K562 (cell line): ENCODE measurements around the gene RECQL5. TPM values are rescaled to one million over a fixed set of nuclear protein-coding genes. Genes with fewer than 3 reads are reported as not detected.
A peak's percentile ranks its signal among the peaks of the same experiment; 100 is the strongest.

Experiments used
- ATAC-seq: fragments of 200-7000 bp; cut with Tn5 transposase; 3 replicates; pipeline ENCODE4 v1.9.1; 2020; ENCODE audit warnings: moderate library complexity
- BruUV-seq: library from RNA; stranded (reverse); fragments of 400-500 nt; replicated peaks from 2 replicates; lab custom pipeline; 2021; lab: Mats Ljungman, UMichigan
- CTCF ChIA-PET: fragments of 300-600 bp; formaldehyde crosslinking; extraction: SDS; loops from one replicate; lab custom pipeline; 2021; ENCODE audit warnings: low intra/inter-chr PET ratio; lab: Yijun Ruan, JAX
- POLR2A ChIA-PET: fragments of 300-600, 350-650 bp; sonication (Branson Sonifier 250); formaldehyde crosslinking; extraction: SDS; loops from one replicate; lab custom pipeline; 2021; ENCODE audit warnings: antibody characterized with exemption, inconsistent platforms; lab: Yijun Ruan, JAX
- DNase-seq, 4 experiments: peaks; one replicate each; pipeline versions ENCODE4 v3.0.0 to v3.0.0-alpha.2; 2011 to 2018; ENCODE audit warnings: low spot score in 3 of 4, mixed read lengths in 3 of 4; ENCODE audit errors: extremely low read depth in 1 of 4
- FAIRE-seq: peaks from 2 replicates; lab custom pipeline; 2011; peaks lifted over from hg19 to GRCh38; lab: Jason Lieb, UNC
- H2AFZ ChIP-seq: 2 replicates; pipeline ENCODE4 v1.6.0; 2011; ENCODE audit warnings: low read depth, low read length, control low read depth, inconsistent platforms
- H3K27ac ChIP-seq: fragments of 200-600 bp; 3 replicates; pipeline ENCODE4 v1.8.0; 2011; ENCODE audit warnings: low read depth, mild to moderate bottlenecking, control low read depth, inconsistent platforms, low read length, moderate library complexity, mixed read lengths; ENCODE audit errors: extremely low read depth
- H3K27me3 ChIP-seq, 2 experiments: fragments of 300-600 bp in 1 of 2; 2 replicates in 1 of 2; 3 replicates in 1 of 2; pipeline versions ENCODE4 v1.6.0 to v1.8.0; 2011; ENCODE audit warnings: inconsistent platforms in 2 of 2, low read length in 2 of 2, mild to moderate bottlenecking in 1 of 2, mixed read lengths in 1 of 2, moderate library complexity in 1 of 2; ENCODE audit not compliant: control insufficient read depth in 2 of 2, insufficient read depth in 2 of 2
- H3K36me3 ChIP-seq: fragments of 300-600 bp; 3 replicates; pipeline ENCODE4 v1.8.0; 2011; ENCODE audit warnings: mild to moderate bottlenecking, low read length, inconsistent platforms; ENCODE audit not compliant: control insufficient read depth, insufficient read depth
- H3K4me1 ChIP-seq, 2 experiments: fragments of 200-600 bp in 1 of 2; replicated peaks in 1 of 2; 2 replicates in 1 of 2; 3 replicates in 1 of 2; pipeline versions ENCODE4 v1.5.1 to v1.8.0; 2011; ENCODE audit warnings: inconsistent platforms in 2 of 2, low read length in 2 of 2, mild to moderate bottlenecking in 1 of 2, mixed read lengths in 1 of 2, moderate library complexity in 1 of 2; ENCODE audit not compliant: control insufficient read depth in 2 of 2, insufficient read depth in 2 of 2
- H3K4me2 ChIP-seq: 2 replicates; pipeline ENCODE4 v1.6.1; 2011; ENCODE audit warnings: low read length, control low read depth, inconsistent platforms, mixed read lengths; ENCODE audit not compliant: insufficient read depth
- H3K4me3 ChIP-seq: fragments of 200-600 bp; sonication (generic), shearing (Covaris generic); 2 replicates; pipeline ENCODE4 v1.5.1; 2016; ENCODE audit warnings: control low read depth, inconsistent platforms
- H3K79me2 ChIP-seq: fragments of 200-600 bp; 3 replicates; pipeline ENCODE4 v1.8.0; 2011; ENCODE audit warnings: low read length, inconsistent platforms; ENCODE audit not compliant: control insufficient read depth, insufficient read depth
- H3K9ac ChIP-seq, 2 experiments: 2 replicates each; pipeline versions ENCODE4 v1.6.0 to v1.6.1; 2011; ENCODE audit warnings: low read depth in 2 of 2, low read length in 2 of 2, control low read depth in 1 of 2, inconsistent platforms in 1 of 2, mild to moderate bottlenecking in 1 of 2, mixed read lengths in 1 of 2; ENCODE audit not compliant: insufficient read depth in 1 of 2
- H3K9me1 ChIP-seq: one replicate; pipeline ENCODE4 v1.6.0; 2011; ENCODE audit warnings: inconsistent platforms, mild to moderate bottlenecking, low read length, moderate library complexity; ENCODE audit not compliant: control insufficient read depth, insufficient read depth
- H3K9me3 ChIP-seq: replicated peaks from 2 replicates; pipeline ENCODE4 v1.5.1; 2011; ENCODE audit warnings: low read depth, low read length, inconsistent platforms; ENCODE audit not compliant: control insufficient read depth, insufficient read depth
- H4K20me1 ChIP-seq: replicated peaks from 2 replicates; pipeline ENCODE4 v1.6.1; 2011; ENCODE audit warnings: low read length, inconsistent platforms, mixed read lengths; ENCODE audit not compliant: control insufficient read depth, insufficient read depth
- CREM ChIP-seq: IDR thresholded peaks from 2 replicates; pipeline ENCODE4 v1.6.1; 2014; ENCODE audit warnings: antibody characterized with exemption, low read depth
- CTBP1 ChIP-seq: fragments of 450-650 bp; IDR thresholded peaks from 2 replicates; pipeline ENCODE4 v1.6.1; 2016; ENCODE audit warnings: borderline replicate concordance
- FIP1L1 ChIP-seq: fragments of 200-400 bp; formaldehyde crosslinking; IDR thresholded peaks from 2 replicates; pipeline ENCODE4 v1.6.1; 2018; ENCODE audit warnings: mild to moderate bottlenecking, low read depth, low read length; ENCODE audit not compliant: poor library complexity, severe bottlenecking
- FOXM1 ChIP-seq, 2 experiments: fragments of 450-650 bp in 1 of 2; sonication (generic) in 1 of 2; formaldehyde crosslinking in 1 of 2; IDR thresholded peaks; 2 replicates each; pipeline versions ENCODE4 v1.6.1 to v1.9.0; 2017 to 2022; ENCODE audit warnings: low read depth in 2 of 2, mild to moderate bottlenecking in 2 of 2, missing genetic modification reagents in 1 of 2, moderate library complexity in 1 of 2
- KLF6 ChIP-seq: fragments of 250-450 bp; sonication (Bioruptor Pico); IDR thresholded peaks from 2 replicates; pipeline ENCODE4 v1.4.0; 2020; ENCODE audit warnings: mild to moderate bottlenecking, moderate library complexity, borderline replicate concordance
- L3MBTL2 ChIP-seq: fragments of 450-650 bp; IDR thresholded peaks from 2 replicates; pipeline ENCODE4 v1.6.1; 2016; ENCODE audit warnings: mild to moderate bottlenecking, moderate library complexity
- LCOR ChIP-seq: sonication (generic); formaldehyde crosslinking; IDR thresholded peaks from 2 replicates; pipeline ENCODE4 v1.8.0; 2022; ENCODE audit warnings: mild to moderate bottlenecking, missing genetic modification reagents
- SMAD4 ChIP-seq: fragments of 250-450 bp; sonication (Bioruptor Pico); conservative IDR thresholded peaks from 2 replicates; pipeline ENCODE4 v1.8.0; 2021; ENCODE audit warnings: inconsistent platforms, mild to moderate bottlenecking, moderate library complexity
- THRAP3 ChIP-seq: fragments of 450-650 bp; IDR thresholded peaks from 2 replicates; pipeline ENCODE4 v1.6.1; 2016; ENCODE audit warnings: mild to moderate bottlenecking, inconsistent platforms, borderline replicate concordance
- ZBTB7A ChIP-seq: IDR thresholded peaks from 2 replicates; pipeline ENCODE4 v1.6.1; 2011; ENCODE audit warnings: low read depth, mild to moderate bottlenecking, low read length, moderate library complexity, borderline replicate concordance; ENCODE audit not compliant: control insufficient read depth
- ZC3H11A ChIP-seq: IDR thresholded peaks from 2 replicates; pipeline ENCODE4 v1.6.1; 2012; ENCODE audit warnings: low read depth, low read length, improper control_type of control experiment
- ZKSCAN8 ChIP-seq: fragments of 200-800 bp; sonication (Bioruptor generic); IDR thresholded peaks from 2 replicates; pipeline ENCODE4 v1.6.1; 2016; ENCODE audit warnings: missing genetic modification characterization, missing compliant biosample characterization
- ZNF239 ChIP-seq: fragments of 250-450 bp; sonication (Bioruptor Pico); IDR thresholded peaks from 2 replicates; pipeline ENCODE4 v1.4.0; 2020; ENCODE audit warnings: mild to moderate bottlenecking
- ZNF586 ChIP-seq: fragments of 450-650 bp; formaldehyde crosslinking; conservative IDR thresholded peaks from 2 replicates; pipeline ENCODE4 v1.4.0; 2020; ENCODE audit warnings: mild to moderate bottlenecking, moderate library complexity
- WGBS: fragments of 100-300 bp; shearing (Covaris generic); methylation state at CpG from one replicate; pipeline ENCODE4 v1.1.6; 2016; ENCODE audit warnings: low coverage, mixed read lengths; ENCODE audit not compliant: insufficient coverage; ENCODE audit errors: missing lambda C conversion rate; 5-methylcytosine and 5-hydroxymethylcytosine counted together
- in situ Hi-C: fragments of 300-500 bp; cut with MboI; formaldehyde crosslinking; loops from 4 replicates; pipeline ENCODE4 v1.15.0; 2018; ENCODE audit warnings: inconsistent platforms, mixed read lengths
- intact Hi-C: fragments of 100-400 bp; cut with micrococcal nuclease; formaldehyde crosslinking; loops from 2 replicates; pipeline ENCODE4 v1.14.2; 2022
- polyA plus RNA-seq, 8 experiments: library from polyadenylated mRNA; depleted of rRNA in 4 of 8; stranded (reverse) in 5 of 8; unstranded in 3 of 8; fragments of >200 nt; fragmentation: Nextera tagmentation in 2 of 8; fragmentation: Illumina TruSeq in 1 of 8; extraction: Ambion mirVana in 2 of 8; extraction: Trizol in 1 of 8; gene quantifications; 2 replicates each; pipeline versions ENCODE4 v1.2.1 to v1.2.3, GENCODE V29; 2011 to 2014; ENCODE audit warnings: inconsistent platforms in 1 of 8, missing spikeins in 1 of 8
- total RNA-seq, 7 experiments: library from RNA; depleted of rRNA in 6 of 7; stranded (reverse); fragments of >200 nt in 6 of 7; fragmentation: Illumina TruSeq in 2 of 7; extraction: Trizol in 2 of 7; gene quantifications; 2 replicates each; pipeline versions ENCODE4 v1.2.1 to v1.2.3, GENCODE V29; 2011 to 2021; ENCODE audit warnings: low replicate concordance in 1 of 7
- TF ChIP-seq, protein P1 (sequence below), 2 experiments: fragments of 250-450 bp in 1 of 2; fragments of 450-650 bp in 1 of 2; sonication (Bioruptor Pico) in 1 of 2; IDR thresholded peaks; 2 replicates each; pipeline versions ENCODE4 v1.6.1 to v1.8.0; 2016 to 2021; ENCODE audit warnings: mild to moderate bottlenecking in 2 of 2, moderate library complexity in 2 of 2, missing compliant biosample characterization in 1 of 2, missing genetic modification characterization in 1 of 2

RECQL5 gene
- total and polyA plus RNA-seq, 9 of the 15 experiments (the other 6 are each of a cell fraction or from before 2014, with no cell fraction given): 4.1 to 34.8 (median 16.4) TPM

GRCh38 chr17:75629157-75629556 is 37.8 kb downstream of the RECQL5 start (continued):
- TF ChIP-seq, protein P1, sequence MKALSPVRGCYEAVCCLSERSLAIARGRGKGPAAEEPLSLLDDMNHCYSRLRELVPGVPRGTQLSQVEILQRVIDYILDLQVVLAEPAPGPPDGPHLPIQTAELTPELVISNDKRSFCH (CRISPR knock-in tag; IDR thresholded peaks at IDR 0.05): no peak
- TF ChIP-seq, protein P1 (tag; IDR thresholded peaks at IDR 0.05): no peak
- TF ChIP-seq KLF6: no peak

GRCh38 chr17:75628425-75628824 is 38.5 kb downstream of the RECQL5 start:
- POLR2A ChIA-PET: interaction anchor here (0.6 to 2.0 kb wide), 3 partner anchors 146 to 336 kb away, joined by 3 to 7 read pairs (median 4); no protein-coding TSS in a partner anchor
- ATAC-seq (no peak), FAIRE-seq (no peak)

More at GRCh38 chr17:75628425-75628824, 38.5 kb downstream of the RECQL5 start:
- in situ Hi-C loops (no loop called here), intact Hi-C loops (no loop called here)
- DNase-seq: no peak
- Histone ChIP-seq H3K9me1 (no peaks in the 10 kb centered on the region), H3K4me1 (peaks cover 11 to 71% of the 10 kb centered on the region in 2 experiments), H3K9ac (peak overlapping the region; percentile 12 to 22; a peak in 3 of 4 replicates), H3K79me2 (no peaks in the 10 kb centered on the region), H2AFZ (no peak overlapping the region), H4K20me1 (peaks cover 4% of the 10 kb centered on the region; the same call in 1 of the 2 replicates), H3K27me3 (no peaks in the 10 kb centered on the region; a peak in 1 of 5 replicates), H3K36me3 (peaks cover 4% of the 10 kb centered on the region; the same call in 2 of the 3 replicates), H3K9me3 (no peaks in the 10 kb centered on the region), H3K4me3 (no peak overlapping the region), H3K4me2 (peak overlapping the region; percentile 1; the same call in 1 of the 2 replicates), H3K27ac (0 out of 3 replicates have a peak overlapping the region, but pooled peaks have one; percentile 35)
- CTCF ChIA-PET: no interaction called here
- no TSS peak for BruUV-seq
- TF ChIP-seq ZNF239: no peak
- no peak for TF ChIP-seq CTBP1
- no peak for TF ChIP-seq ZKSCAN8 (CRISPR knock-in tag)
- TF ChIP-seq LCOR (CRISPR knock-in tag): no peak
- no peak for TF ChIP-seq SMAD4 (CRISPR knock-in tag)
- no peak for TF ChIP-seq ZBTB7A
- no peak for TF ChIP-seq FOXM1 (IDR thresholded peaks at IDR 0.05; ENCODE audit: low read depth)
- TF ChIP-seq FOXM1 (CRISPR knock-in tag; IDR thresholded peaks at IDR 0.05; ENCODE audit: low read depth): no peak
- no peak for TF ChIP-seq FIP1L1
- no peak for TF ChIP-seq L3MBTL2
- TF ChIP-seq THRAP3: no peak
- TF ChIP-seq CREM: no peak
- no peak for TF ChIP-seq ZNF586 (CRISPR knock-in tag)
- TF ChIP-seq ZC3H11A: no peak
- 64% methylated on average over 6 of the region's 6 CpGs for WGBS
